Cerebellar nuclear complex (tissue), 1 donor: ENCODE data around the gene BTG2.
A peak's percentile ranks its signal among the peaks of the same experiment; 100 is the strongest.
"Not testable (repeated sequence)": the region's sequence is repeated elsewhere in the genome, so short reads cannot be mapped to it uniquely, and the experiment has no call there.

ENCODE experiments used
- DNase-seq, 2 experiments: peaks; one replicate each; lab custom pipeline; 2025; lab: John Stamatoyannopoulos, UW

BTG2 gene, protein sequence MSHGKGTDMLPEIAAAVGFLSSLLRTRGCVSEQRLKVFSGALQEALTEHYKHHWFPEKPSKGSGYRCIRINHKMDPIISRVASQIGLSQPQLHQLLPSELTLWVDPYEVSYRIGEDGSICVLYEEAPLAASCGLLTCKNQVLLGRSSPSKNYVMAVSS

DNA sequence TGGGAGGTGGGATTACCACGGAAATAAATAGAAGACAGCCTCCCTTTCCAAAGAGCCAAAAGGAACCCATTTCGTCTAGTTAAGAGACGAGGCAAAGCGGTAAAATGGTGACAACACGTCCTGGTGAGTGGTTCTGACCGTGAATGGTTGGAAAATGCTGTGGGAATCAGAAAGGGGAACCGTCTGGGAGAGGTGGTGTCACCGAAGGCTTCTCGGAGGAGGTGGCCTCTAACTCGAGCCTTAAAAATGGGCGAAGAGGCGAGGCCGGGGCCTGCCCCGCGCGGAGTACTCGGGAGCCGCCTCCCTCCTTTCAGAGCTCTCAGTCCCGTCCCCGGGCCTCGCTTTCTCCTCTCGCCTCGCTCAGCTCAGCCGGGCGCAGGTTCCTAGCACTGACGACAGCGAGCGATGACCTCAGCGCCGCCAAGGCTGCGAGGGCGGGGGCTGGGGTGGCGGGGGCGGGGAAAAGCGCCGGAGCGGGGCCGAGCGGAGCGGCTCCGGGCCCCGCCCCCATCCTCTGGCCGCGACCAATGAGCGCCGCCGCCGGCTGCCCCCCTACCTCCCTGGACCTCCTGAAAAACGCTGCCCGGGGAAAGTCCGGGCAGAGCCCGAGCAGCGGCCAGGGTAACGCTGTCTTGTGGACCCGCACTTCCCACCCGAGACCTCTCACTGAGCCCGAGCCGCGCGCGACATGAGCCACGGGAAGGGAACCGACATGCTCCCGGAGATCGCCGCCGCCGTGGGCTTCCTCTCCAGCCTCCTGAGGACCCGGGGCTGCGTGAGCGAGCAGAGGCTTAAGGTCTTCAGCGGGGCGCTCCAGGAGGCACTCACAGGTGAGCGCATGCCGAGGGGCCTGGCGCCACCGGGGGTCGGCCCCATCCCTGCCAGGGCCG is at the start of gene BTG2:
Gene BTG2 (plus strand): TSS at position 601 of the 890 bp plus-strand sequence. CDS start 88 bp downstream, at position 689.
- peak; percentile 68 to 80 for DNase-seq

DNA sequence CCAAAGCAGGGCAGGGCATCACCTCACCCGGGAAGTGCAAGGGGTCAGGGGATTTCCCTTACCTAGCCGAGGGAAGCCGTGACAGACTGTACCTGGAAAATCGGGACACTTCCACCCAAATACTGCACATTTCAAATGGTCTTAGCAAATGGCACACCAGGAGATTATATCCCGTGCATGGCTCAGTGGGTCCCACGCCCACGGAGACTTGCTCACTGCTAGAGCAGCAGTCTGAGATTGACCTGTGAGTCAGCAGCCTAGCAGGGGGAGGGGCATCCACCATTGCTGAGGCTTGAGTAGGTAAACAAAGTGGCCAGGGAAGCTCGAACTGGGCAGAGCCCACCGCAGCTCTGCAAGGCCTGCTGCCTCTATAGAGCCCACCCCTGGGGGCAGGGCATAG is 48.7 kb upstream of the BTG2 start:
- not testable (repeated sequence) for DNase-seq

DNA sequence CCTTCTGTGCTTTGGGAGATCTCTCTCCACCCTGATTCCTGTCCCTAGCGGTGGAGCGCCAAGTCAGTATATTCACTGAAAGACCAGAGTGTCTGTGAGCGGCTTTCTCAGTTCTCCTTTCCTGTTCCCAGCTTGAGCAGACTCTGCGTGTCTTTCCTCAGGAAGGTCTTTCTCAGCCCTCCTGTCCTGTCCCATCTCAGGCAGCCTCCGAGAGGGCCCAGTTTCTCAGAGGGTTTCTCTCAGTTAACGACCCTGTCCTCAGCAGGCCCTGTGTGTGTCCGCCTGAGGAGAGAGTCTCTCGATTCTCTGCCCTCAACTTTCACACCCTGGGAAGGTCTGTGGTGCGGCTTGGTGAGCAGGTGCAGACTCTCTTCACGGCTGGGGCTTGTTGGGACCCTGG is 41.8 kb upstream of the BTG2 start:
- DNase-seq = no peak

- DNase-seq = no peak
Observed at GRCh38 chr1:203264052-203264501, 41.2 kb upstream of the BTG2 start.

GRCh38 chr1:203265541-203265940 is 39.8 kb upstream of the BTG2 start:
- no peak for DNase-seq

GRCh38 chr1:203266140-203266539 is 39.2 kb upstream of the BTG2 start:
- DNase-seq = not testable (repeated sequence)

DNA sequence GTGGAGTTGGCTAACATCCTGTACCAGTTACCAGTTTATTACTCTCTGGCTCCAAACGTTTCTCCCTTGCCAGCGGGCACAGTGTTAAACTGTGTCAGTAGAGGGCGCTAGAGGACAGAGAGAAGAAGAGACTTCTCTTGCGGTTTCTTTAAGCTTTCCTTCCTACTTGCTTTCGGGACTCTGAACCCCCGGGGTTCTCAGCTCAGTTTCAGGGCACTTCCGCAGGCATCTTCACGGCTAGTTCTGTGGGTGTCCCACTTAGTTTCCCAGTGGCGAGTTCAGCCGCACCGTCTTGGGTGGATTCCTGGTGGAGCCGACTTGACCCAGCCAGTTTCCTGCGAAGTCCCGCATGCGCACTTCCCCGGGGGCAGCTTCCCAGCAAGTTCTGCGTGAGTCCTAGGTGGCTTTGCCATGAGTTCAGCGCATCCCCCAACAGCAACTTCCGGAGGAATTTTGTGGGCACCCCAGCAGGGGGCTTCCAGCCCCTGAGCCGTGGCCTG is 37.9 kb upstream of the BTG2 start:
- DNase-seq = peak in 1 of 2 experiments; percentile 71

- DNase-seq = no peak
Observed at GRCh38 chr1:203267912-203268311, 37.4 kb upstream of the BTG2 start.

- peak; percentile 27 to 87 for DNase-seq
Observed at GRCh38 chr1:203268901-203269653, 36.2 kb upstream of the BTG2 start.

DNA sequence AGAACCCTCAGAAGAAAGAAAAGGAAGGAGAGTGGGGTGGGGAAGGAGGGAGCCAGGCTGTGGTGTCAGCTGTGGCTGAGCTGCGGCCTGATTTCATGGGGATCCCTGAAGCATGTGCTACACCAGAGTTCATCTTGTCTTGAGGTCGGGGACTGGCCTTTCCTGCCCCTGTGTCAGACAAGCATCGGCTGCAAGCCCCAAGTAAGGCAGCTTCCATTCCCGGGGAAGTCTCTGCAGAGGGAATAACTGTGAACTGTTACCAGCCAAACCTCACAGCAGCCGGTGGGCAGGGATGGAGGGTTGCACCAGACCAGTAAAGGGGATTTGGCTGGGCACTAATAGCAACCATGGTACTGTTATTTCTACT is 35.7 kb upstream of the BTG2 start:
- no peak for DNase-seq

DNA sequence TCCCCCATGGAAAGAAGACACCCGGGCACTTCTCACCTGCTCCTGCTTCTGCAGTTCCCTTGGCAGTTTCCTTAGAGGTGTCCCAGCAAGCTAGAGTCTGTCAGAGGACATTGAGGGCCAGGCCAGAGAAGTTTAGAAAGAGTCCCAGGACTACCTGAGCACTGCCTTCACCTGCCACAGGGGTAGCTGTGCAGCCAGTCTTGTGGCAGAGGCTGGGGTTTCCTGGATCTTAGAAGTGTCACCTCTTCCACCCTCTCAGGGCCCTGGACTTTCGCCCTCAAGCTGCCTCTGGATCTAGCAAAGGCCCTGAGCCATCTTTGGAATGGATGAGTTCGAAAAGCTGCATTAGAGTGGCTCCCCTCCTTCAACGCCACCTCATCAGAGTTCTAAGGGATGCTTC is 34.9 kb upstream of the BTG2 start:
- no peak for DNase-seq

DNA sequence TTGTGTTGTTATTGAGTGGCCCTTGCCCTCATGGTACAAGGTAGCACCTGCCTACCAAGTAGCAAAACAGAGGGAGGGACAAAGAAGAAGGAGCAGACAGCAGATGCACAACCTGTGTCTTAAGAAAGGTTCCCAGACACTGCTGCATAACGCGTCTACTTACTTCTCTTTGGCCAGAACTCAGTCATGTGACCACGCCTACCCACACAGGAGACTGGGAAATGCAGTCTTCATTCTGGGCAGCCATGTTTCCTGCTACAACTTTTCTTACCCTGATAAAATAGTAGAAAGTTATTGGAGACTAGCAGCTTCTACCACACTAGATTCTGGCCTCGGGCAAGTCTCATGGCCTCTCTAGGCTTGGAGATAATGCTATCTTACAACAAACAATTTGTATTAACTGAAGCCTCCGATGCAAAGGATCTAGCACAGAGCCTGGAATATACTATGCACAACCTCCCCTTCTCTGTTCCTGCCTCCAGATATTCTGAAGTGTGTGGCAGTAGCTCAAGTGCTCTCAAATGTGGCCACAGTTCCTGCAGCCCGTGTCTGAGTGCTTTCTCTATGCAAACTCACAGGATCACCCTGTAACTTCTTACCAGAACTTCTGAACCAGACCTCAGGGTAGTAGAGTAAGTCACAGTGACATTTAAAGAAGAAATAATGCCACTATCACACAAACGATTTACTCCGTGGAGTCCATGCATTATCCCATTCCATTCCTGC is 34.1 kb upstream of the BTG2 start:
- DNase-seq = no peak

DNA sequence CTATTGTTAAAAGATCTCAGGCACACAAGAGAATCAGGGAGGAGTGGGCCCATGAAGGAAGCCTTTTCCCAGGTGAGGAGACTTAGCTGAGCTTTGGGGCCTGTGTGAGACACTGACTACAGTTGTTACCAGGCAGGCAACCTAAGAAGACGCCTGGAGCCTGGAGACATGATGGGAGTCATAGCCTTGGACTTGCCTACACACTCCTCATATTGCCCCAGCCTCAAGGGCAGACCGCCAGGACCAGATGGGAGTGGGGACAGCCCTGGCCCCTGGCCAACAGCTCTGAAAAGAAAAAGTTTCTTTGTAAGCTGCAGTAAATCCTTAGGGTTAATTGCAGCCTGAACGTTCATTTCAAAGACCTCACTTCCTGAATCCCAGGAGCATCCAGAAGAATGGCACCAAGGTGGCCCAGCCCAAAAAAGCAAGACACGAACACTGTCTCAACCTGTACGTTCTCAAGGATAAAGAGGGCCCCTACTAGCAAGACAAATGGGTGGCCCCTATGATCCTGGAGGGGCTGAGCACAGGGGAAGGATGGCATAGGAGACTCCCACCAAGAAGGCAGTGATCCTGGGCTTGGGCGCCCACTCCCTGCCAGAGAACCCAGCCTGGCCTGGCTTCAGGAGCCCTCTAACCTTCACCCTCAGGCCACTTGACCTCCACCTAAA is 33.2 kb upstream of the BTG2 start:
- DNase-seq = no peak

DNA sequence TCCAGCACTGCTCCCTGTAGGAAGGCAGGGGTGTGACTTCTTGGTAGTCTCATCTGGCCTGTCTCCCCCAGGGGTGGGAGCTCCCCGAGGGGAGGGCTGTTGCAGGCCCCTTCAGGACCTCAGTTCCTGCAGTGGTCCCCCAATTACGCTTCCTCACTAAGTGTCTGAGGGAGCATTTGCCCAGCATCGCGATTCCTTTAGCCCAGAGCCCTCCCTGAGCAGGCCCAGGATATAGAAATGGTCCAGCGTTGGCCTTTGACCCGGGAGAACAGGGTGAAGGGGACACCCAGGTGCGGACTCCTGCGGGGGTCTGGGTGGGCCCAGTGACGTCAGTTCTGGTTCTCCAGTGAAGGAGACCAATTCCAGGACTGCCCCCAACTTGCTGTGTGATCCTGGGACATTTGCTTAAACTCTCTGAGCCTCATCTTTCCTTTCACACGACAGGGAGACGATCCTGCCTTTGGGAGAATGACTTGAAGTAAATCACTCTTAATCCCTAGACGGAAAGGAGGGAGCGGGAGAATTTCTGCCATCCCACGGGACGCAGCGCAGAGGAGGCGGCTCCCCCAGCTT is 32.6 kb upstream of the BTG2 start:
- no peak for DNase-seq

DNA sequence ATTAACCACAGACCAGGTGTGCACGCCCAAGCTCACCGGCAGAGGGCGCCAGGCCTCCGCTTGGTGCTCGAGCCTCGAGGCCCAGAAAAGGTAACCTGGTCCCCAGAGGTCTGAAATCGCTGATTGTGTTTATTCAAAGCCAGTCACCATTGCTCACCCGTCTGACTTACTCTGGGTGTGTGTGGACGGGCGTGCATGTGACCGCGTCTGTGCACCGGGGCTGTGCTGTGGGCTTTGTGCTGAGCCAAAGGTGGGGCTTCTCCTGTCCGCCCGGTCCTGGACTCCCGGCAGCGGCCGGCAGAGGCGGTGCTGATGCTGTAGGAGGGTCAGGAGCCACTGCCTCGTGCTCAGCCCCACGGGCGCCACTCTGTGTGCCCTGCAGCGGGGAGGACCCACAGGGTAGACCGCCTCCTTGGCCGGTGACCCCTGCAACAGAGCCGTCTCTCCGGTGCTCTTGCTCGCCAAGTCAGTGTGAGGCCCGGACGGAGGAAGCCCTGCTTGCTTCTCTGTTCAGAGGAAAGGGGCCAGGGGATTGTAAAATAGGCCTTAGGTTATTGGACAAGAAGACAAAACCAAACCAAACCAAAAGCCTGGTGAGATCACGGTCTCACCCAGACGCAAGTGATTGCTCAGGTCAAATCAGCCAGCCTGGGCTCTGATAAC is 32.0 kb upstream of the BTG2 start:
- DNase-seq = peak; percentile 30 to 88

GRCh38 chr1:203273869-203274602 is 31.3 kb upstream of the BTG2 start:
- peak in 1 of 2 experiments; percentile 46 for DNase-seq

DNA sequence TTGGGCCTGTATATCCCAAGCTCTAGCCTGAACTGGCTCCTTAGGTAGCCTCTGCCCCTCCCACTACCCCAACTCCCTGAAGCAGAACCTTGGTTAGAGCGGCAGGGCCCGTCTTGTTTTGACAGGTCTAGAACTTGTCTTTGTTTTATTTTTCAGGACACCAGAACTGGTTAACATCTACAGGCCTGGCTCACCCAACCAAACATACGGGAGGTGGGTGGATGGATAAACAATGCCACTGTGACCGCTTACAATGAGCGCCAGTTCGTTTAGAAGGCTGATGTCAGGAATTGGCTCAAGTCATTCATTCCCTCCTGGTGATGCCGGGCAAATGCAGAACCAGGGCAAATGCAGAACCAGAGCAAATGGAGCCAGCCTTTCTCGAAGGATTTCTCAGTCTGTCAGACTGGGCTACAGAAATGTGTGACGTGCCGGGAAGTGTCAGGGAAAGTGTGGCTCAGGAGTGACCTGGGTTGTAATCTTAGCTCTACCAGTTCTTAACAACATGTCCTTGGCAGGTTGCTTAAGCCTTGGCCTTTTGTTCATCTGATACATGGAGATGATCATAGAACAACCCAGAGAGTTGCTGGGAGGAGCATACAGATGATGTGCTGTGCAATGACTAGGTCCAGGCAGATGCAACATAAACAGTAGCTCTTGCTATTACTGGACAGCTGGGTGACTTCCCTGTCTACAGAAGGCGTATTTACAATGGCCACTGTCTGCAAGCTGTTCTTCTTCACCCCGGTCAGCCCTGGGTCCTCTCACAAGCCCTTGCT is 30.5 kb upstream of the BTG2 start:
- DNase-seq = peak; percentile 81

GRCh38 chr1:203275656-203276272 is 29.6 kb upstream of the BTG2 start:
- no peak for DNase-seq
